Measurements from ENCODE around the gene SSH2. TPM values are rescaled to one million over a fixed set of nuclear protein-coding genes. Genes with fewer than 3 reads are reported as not detected.
"Not testable (repeated sequence)": the region's sequence is repeated elsewhere in the genome, so short reads cannot be mapped to it uniquely, and the experiment has no call there.

The SSH2 gene
- total RNA-seq, 8 experiments from 2014 or later: 12.4 to 80.9 (median 16.0) TPM

DNA sequence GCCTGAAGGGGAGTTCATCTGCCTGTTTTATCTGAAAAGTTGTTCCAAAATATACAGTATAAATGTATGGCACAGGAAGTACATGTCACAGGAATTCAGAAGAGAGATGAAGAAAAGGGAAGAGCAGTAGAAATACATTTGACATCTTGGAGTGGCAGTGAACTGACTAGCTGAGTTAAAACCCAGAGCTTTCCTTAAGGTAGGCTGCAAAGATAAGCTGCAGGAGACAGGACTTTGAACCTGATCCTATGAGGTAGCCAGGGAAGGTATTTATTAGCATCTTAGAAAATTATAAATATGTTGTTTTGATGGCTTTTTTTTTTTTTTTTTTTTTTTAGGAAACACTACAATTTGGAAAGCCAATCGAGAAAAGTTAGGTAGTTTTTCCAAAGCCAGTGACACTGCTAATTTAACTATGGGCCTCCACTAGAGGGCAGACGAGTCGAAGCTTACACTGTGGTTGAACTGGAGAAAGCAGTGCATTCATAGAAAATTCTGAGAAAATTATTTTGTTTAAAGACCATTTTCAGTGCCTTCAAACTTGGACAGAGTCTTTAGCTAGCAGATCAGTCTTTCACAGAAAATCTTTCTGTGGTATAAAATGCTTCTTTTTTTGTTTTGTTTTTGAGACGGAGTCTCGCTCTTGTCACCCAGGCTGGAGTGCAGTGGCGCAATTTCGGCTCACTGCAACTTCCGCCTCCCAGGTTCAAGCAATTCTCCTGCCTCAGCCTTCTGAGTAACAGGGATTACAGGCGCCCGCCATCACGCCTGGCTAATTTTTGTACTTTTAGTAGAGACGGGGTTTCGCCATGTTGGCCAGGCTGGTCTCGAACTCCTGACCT is 122.3 kb downstream of the SSH2 start:
- Histone ChIP-seq H3K4me3 (no peak overlapping the region), H3K4me1 (replicated peaks in 1 of 2) (no peaks in the 10 kb centered on the region), H3K27ac (no peak overlapping the region)
- 0 to 66% (median 29%) methylated on average over 1 to 9 of the region's 14 CpGs for WGBS, 10 experiments
- in situ Hi-C loops (cut with MboI; ENCODE audit: low pct_unique_long_range_greater_than_20kb in 2 of 9, low sequenced_read_pairs in 9 of 9, unreplicated experiment in 9 of 9): loop anchor here in 7 of 9 experiments (10.0 to 25.0 kb wide), 4 partner anchors 127 to 280 kb away; partner anchors contain the start of genes SSH2 (in 6 of the 7) and EFCAB5 (in 4 of the 7)
- ATAC-seq (replicated peaks in 6 of 8): peak in 7 of 8 experiments; percentile 46 to 86 (median 72)

GRCh38 chr17:29802246-29802645 is 127.8 kb downstream of the SSH2 start:
- Histone ChIP-seq H3K4me1 (replicated peaks in 1 of 2) (no peaks in the 10 kb centered on the region), H3K27ac (no peak overlapping the region), H3K4me3 (no peak overlapping the region)
- ATAC-seq (replicated peaks in 6 of 8): no peak
- WGBS, 10 experiments: 87 to 100% (median 97%) methylated on average over 1 to 3 of the region's 3 CpGs
- in situ Hi-C loops (cut with MboI; ENCODE audit: low pct_unique_long_range_greater_than_20kb in 2 of 9, low sequenced_read_pairs in 9 of 9, unreplicated experiment in 9 of 9): loop anchor here in 7 of 9 experiments (10.0 to 25.0 kb wide), 4 partner anchors 133 to 285 kb away; partner anchors contain the start of genes SSH2 (in 6 of the 7) and EFCAB5 (in 4 of the 7)

DNA sequence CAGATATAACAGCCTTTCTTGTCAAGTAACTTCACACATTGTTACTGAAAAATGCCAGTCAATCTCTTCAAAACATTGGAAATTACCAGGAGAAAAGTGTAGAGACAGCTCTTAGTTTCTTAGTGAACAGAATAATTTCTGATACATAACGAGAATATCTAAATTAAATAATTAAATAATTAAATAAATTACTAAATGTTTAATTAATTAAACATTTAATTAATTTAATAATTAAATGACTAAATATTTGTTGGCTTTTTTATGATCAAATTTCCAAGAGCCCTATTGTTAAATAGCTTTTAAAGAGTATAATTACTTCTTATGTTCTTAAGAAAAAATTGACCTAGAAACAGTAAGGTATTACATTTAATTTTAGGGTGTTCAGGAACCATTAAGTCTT is 129.6 kb downstream of the SSH2 start:
- Histone ChIP-seq H3K4me3 (no peak overlapping the region), H3K4me1 (replicated peaks in 1 of 2) (no peaks in the 10 kb centered on the region), H3K27ac (no peak overlapping the region)
- no peak for ATAC-seq (replicated peaks in 6 of 8)
- WGBS, 10 experiments: 71 to 100% (median 100%) methylated on average over 1 of the region's 1 CpG; no CpG with 5 or more reads in 3 of the 10 experiments
- in situ Hi-C loops (cut with MboI; ENCODE audit: low pct_unique_long_range_greater_than_20kb in 2 of 9, low sequenced_read_pairs in 9 of 9, unreplicated experiment in 9 of 9): loop anchor here in 7 of 9 experiments (10.0 to 25.0 kb wide), 4 partner anchors 134 to 287 kb away; partner anchors contain the start of genes SSH2 (in 6 of the 7) and EFCAB5 (in 4 of the 7)

- WGBS, 10 experiments: 89 to 100% (median 100%) methylated on average over 1 to 2 of the region's 2 CpGs
- H3K27ac ChIP-seq: no peak overlapping the region
- ATAC-seq (replicated peaks in 6 of 8): no peak
- in situ Hi-C loops (cut with MboI; ENCODE audit: low pct_unique_long_range_greater_than_20kb in 2 of 9, low sequenced_read_pairs in 9 of 9, unreplicated experiment in 9 of 9): loop anchor here in 1 of 9 experiments (25.0 kb wide), 1 partner anchor 159 kb away; no protein-coding TSS in a partner anchor
- no peaks in the 10 kb centered on the region for H3K4me1 ChIP-seq (replicated peaks in 1 of 2)
- no peak overlapping the region for H3K4me3 ChIP-seq
These were observed 133.4 kb downstream of the SSH2 start for GRCh38 chr17:29796652-29797051.

- ATAC-seq (replicated peaks in 6 of 8): no peak
- in situ Hi-C loops (cut with MboI; ENCODE audit: low pct_unique_long_range_greater_than_20kb in 2 of 9, low sequenced_read_pairs in 9 of 9, unreplicated experiment in 9 of 9): loop anchor here in 1 of 9 experiments (25.0 kb wide), 1 partner anchor 156 kb away; no protein-coding TSS in a partner anchor
- no peak overlapping the region for H3K4me3 ChIP-seq
- H3K27ac ChIP-seq: no peak overlapping the region
- H3K4me1 ChIP-seq (replicated peaks in 1 of 2): no peaks in the 10 kb centered on the region
- 79 to 100% (median 93%) methylated on average over 1 to 5 of the region's 5 CpGs for WGBS, 10 experiments
These were observed 136.5 kb downstream of the SSH2 start for GRCh38 chr17:29793501-29793900.

GRCh38 chr17:29791336-29792080 is 138.5 kb downstream of the SSH2 start:
- Histone ChIP-seq H3K4me3 (no peak overlapping the region), H3K4me1 (replicated peaks in 1 of 2) (no peaks in the 10 kb centered on the region), H3K27ac (no peak overlapping the region)
- ATAC-seq (replicated peaks in 6 of 8): no peak
- in situ Hi-C loops (cut with MboI; ENCODE audit: low pct_unique_long_range_greater_than_20kb in 2 of 9, low sequenced_read_pairs in 9 of 9, unreplicated experiment in 9 of 9): loop anchor here in 1 of 9 experiments (25.0 kb wide), 1 partner anchor 154 kb away; no protein-coding TSS in a partner anchor
- WGBS, 10 experiments: 92 to 100% (median 100%) methylated on average over 1 to 3 of the region's 3 CpGs; no CpG with 5 or more reads in 1 of the 10 experiments

DNA sequence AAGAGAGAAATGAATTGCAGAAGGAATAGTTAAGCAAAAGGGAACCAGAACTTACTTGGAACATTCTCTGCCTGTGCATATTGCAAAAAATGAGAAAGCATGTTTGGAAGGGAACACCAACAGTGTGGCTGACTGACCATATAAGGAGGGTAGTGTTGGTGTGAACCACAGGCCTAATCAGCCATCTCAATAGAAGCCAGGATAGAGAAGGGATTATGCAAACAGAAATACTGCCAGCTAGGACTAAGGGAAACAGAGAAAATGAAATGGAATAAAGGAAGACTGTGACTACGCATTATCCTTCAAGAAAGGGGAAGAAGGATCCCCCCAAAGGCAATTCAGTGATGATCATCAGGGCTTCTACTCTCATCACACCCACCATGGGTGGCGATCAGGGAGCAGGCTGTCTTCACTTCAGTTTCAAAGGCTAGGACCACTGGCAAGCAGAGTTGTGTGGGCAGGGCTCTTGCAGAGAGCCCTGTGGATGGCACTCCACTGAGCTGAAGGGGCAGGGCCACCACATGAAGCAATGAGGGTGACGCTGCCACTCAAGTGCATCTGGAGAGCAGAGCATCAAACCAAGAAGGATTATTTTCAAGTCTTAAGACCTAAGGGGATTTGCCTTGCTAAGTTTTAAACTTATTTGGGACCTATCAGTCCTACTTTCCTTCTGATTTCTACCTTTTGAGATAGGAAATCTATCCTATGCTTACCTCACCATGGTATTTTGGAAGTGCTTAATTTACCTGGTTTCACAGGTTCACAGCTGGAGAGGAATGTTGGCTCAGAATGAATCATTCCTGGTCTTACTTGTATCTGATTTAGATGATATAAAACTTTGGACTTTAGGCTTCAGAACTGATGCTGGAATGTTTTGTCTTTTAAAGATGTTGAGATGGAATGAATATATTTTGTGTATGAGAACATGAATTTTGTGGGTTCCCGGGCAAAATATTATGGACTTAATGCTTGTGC is 140.5 kb downstream of the SSH2 start:
- H3K4me3 ChIP-seq: no peak overlapping the region
- in situ Hi-C loops (cut with MboI; ENCODE audit: low pct_unique_long_range_greater_than_20kb in 2 of 9, low sequenced_read_pairs in 9 of 9, unreplicated experiment in 9 of 9): loop anchor here in 1 of 9 experiments (25.0 kb wide), 1 partner anchor 152 kb away; no protein-coding TSS in a partner anchor
- H3K4me1 ChIP-seq (replicated peaks in 1 of 2): no peaks in the 10 kb centered on the region
- H3K27ac ChIP-seq: no peak overlapping the region
- peak in 3 of 8 experiments; percentile 97 to 99 (median 97) for ATAC-seq (replicated peaks in 6 of 8)
- WGBS, 10 experiments: 20 to 100% (median 93%) methylated on average over 1 to 2 of the region's 4 CpGs; no CpG with 5 or more reads in 1 of the 10 experiments

GRCh38 chr17:29787995-29788394 is 142.0 kb downstream of the SSH2 start:
- Histone ChIP-seq H3K4me3 (no peak overlapping the region), H3K4me1 (replicated peaks in 1 of 2) (no peaks in the 10 kb centered on the region), H3K27ac (no peak overlapping the region)
- WGBS, 10 experiments: 64 to 100% (median 90%) methylated on average over 1 to 3 of the region's 3 CpGs; no CpG with 5 or more reads in 4 of the 10 experiments
- no peak for ATAC-seq (replicated peaks in 6 of 8)
- in situ Hi-C loops (cut with MboI; ENCODE audit: low pct_unique_long_range_greater_than_20kb in 2 of 9, low sequenced_read_pairs in 9 of 9, unreplicated experiment in 9 of 9): loop anchor here in 1 of 9 experiments (25.0 kb wide), 1 partner anchor 151 kb away; no protein-coding TSS in a partner anchor

- ATAC-seq (replicated peaks in 6 of 8): no peak
- Histone ChIP-seq H3K27ac (no peak overlapping the region), H3K4me1 (replicated peaks in 1 of 2) (no peaks in the 10 kb centered on the region), H3K4me3 (no peak overlapping the region)
- WGBS, 10 experiments: 95 to 100% (median 100%) methylated on average over 1 to 2 of the region's 5 CpGs; no CpG with 5 or more reads in 2 of the 10 experiments
- in situ Hi-C loops (cut with MboI; ENCODE audit: low pct_unique_long_range_greater_than_20kb in 2 of 9, low sequenced_read_pairs in 9 of 9, unreplicated experiment in 9 of 9): loop anchor here in 1 of 9 experiments (25.0 kb wide), 1 partner anchor 146 kb away; no protein-coding TSS in a partner anchor
These were observed 147.1 kb downstream of the SSH2 start for GRCh38 chr17:29782917-29783316.

DNA sequence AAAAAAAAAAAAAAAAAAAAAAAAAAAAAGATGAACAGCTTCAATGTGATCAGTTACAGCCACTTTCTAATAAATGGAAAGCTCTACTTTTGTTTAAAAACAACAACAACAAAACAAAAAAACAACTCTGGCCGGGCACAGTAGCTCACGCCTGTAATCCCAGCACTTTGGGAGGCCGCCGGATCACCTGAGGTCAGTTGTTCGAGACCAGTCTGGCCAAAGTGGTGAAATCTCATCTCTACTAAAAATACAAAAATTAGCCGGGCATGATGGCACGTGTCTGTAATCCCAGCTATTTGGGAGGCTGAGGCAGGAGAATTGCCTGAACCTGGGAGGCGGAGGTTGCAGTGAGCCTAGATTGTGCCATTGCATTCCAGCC is 150.2 kb downstream of the SSH2 start:
- in situ Hi-C loops (cut with MboI; ENCODE audit: low pct_unique_long_range_greater_than_20kb in 2 of 9, low sequenced_read_pairs in 9 of 9, unreplicated experiment in 9 of 9): loop anchor here in 2 of 9 experiments (10.0 to 25.0 kb wide), 2 partner anchors 135 to 142 kb away; no protein-coding TSS in a partner anchor
- H3K27ac ChIP-seq; H3K4me3 ChIP-seq; ATAC-seq (replicated peaks in 6 of 8); H3K4me1 ChIP-seq (replicated peaks in 1 of 2): not testable (repeated sequence)
- WGBS, 10 experiments: 76 to 100% (median 92%) methylated on average over 1 to 8 of the region's 8 CpGs; no CpG with 5 or more reads in 3 of the 10 experiments

- H3K27ac ChIP-seq: no peak overlapping the region
These were observed 150.8 kb downstream of the SSH2 start for GRCh38 chr17:29778956-29779811.

More at GRCh38 chr17:29778956-29779811, 150.8 kb downstream of the SSH2 start:
- no peaks in the 10 kb centered on the region for H3K4me1 ChIP-seq (replicated peaks in 1 of 2)
- 13 to 88% (median 62%) methylated on average over 1 to 8 of the region's 8 CpGs for WGBS, 10 experiments
- H3K4me3 ChIP-seq: no peak overlapping the region
- in situ Hi-C loops (cut with MboI; ENCODE audit: low pct_unique_long_range_greater_than_20kb in 2 of 9, low sequenced_read_pairs in 9 of 9, unreplicated experiment in 9 of 9): loop anchor here in 2 of 9 experiments (10.0 to 25.0 kb wide), 2 partner anchors 134 to 142 kb away; no protein-coding TSS in a partner anchor
- peak; percentile 65 to 100 (median 80) for ATAC-seq (replicated peaks in 6 of 8)

Data from motor neuron (in vitro differentiated cells).